Nephron (organoid): Measurements from ENCODE around the gene SIAH1.
"Not testable (repeated sequence)": the region's sequence is repeated elsewhere in the genome, so short reads cannot be mapped to it uniquely, and the experiment has no call there.

Experiments
- H3K27ac Mint-ChIP-seq, 3 experiments: 2 replicates each; pipeline ENCODE4 v1.8.0; 2020; ENCODE audit warnings: mixed read lengths in 3 of 3, mild to moderate bottlenecking in 2 of 3, moderate library complexity in 1 of 3
- H3K27me3 Mint-ChIP-seq: 2 replicates; pipeline ENCODE4 v1.8.0; 2021; ENCODE audit warnings: low read depth, mild to moderate bottlenecking, moderate library complexity, mixed read lengths
- H3K36me3 Mint-ChIP-seq: 2 replicates; pipeline ENCODE4 v1.8.0; 2020; ENCODE audit warnings: low read depth, mixed read lengths
- H3K4me1 Mint-ChIP-seq: 2 replicates; pipeline ENCODE4 v1.8.0; 2020; ENCODE audit warnings: mixed read lengths
- H3K4me3 Mint-ChIP-seq, 3 experiments: 2 replicates each; pipeline ENCODE4 v1.8.0; 2020; ENCODE audit warnings: mild to moderate bottlenecking in 3 of 3, mixed read lengths in 3 of 3, moderate library complexity in 2 of 3
- H3K9me3 Mint-ChIP-seq: 2 replicates; pipeline ENCODE4 v1.8.0; 2020; ENCODE audit warnings: mixed read lengths
- CTCF ChIP-seq, 3 experiments: fragments of 200-600 bp; sonication (generic); IDR thresholded peaks; one replicate each; pipeline ENCODE4 v1.5.0; 2021; ENCODE audit warnings: antibody characterized with exemption in 3 of 3; ENCODE audit not compliant: unreplicated experiment in 3 of 3

The SIAH1 gene

GRCh38 chr16:48378836-48379235 is 6.4 kb downstream of the SIAH1 start:
- Mint-ChIP-seq H3K4me3 (no peak overlapping the region), H3K9me3 (peaks cover 2% of the 10 kb centered on the region), H3K27ac (peak overlapping the region; percentile 8 to 13 (median 12)), H3K27me3 (no peaks in the 10 kb centered on the region), H3K36me3 (peaks cover 9% of the 10 kb centered on the region), H3K4me1 (peaks cover 56% of the 10 kb centered on the region)
- no peak for TF ChIP-seq CTCF (IDR thresholded peaks at IDR 0.05; ENCODE audit: unreplicated experiment in 3 of 3)

GRCh38 chr16:48378276-48378675 is 6.9 kb downstream of the SIAH1 start:
- Mint-ChIP-seq H3K27ac (peak overlapping the region; percentile 8 to 13 (median 12)), H3K4me3 (no peak overlapping the region), H3K27me3 (no peaks in the 10 kb centered on the region), H3K36me3 (peaks cover 9% of the 10 kb centered on the region), H3K4me1 (peaks cover 51% of the 10 kb centered on the region), H3K9me3 (peaks cover 2% of the 10 kb centered on the region)
- TF ChIP-seq CTCF (IDR thresholded peaks at IDR 0.05; ENCODE audit: unreplicated experiment in 3 of 3): no peak

DNA sequence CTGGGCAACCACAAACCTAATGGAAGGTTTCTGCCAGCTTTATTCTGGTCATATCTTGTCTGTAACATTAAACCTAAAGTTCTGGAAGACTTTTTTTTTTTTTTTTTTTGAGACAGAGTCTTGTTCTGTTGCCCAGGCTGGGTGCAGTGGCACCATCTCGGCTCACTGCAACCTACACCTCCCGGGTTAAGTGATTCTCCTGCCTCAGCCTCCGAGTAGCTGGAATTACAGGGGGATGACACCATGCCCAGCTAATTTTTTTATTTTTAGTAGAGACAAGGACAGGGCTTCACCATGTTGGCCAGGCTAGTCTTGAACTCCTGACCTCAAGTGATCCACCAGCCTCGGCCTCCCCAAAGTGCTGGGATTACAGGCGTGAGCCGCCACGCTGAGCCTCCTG is 7.9 kb downstream of the SIAH1 start:
- H3K36me3 Mint-ChIP-seq, H3K4me3 Mint-ChIP-seq, H3K27me3 Mint-ChIP-seq, H3K9me3 Mint-ChIP-seq: not testable (repeated sequence)
- H3K27ac Mint-ChIP-seq: peak overlapping the region in 1 of 3 experiments; percentile 37
- peaks cover 44% of the 10 kb centered on the region for H3K4me1 Mint-ChIP-seq

DNA sequence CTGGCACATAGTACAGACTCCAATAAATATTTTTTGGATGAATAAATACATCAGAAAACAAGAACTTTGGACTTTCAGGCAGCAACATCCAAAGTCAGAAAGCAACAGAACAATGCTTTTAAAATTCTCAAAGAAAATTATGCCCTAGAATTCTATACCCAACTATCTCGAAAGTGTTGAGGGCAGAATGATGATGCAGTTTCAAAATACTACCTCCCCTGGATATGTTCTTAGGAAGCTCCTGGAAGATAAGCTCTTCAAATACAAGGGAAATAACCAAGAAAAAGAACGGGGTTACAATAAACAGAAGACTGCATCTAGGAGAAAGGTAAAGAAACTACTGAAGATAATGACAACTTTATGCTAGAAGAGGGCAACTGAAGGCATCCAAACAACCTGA is 11.0 kb downstream of the SIAH1 start:
- H3K27me3 Mint-ChIP-seq: no peaks in the 10 kb centered on the region
- H3K9me3 Mint-ChIP-seq: no peaks in the 10 kb centered on the region
- no peak for TF ChIP-seq CTCF (IDR thresholded peaks at IDR 0.05; ENCODE audit: unreplicated experiment in 3 of 3)

GRCh38 chr16:48373258-48374029 is 11.8 kb downstream of the SIAH1 start:
- peaks cover 32% of the 10 kb centered on the region for H3K4me1 Mint-ChIP-seq
- no peak for TF ChIP-seq CTCF (IDR thresholded peaks at IDR 0.05; ENCODE audit: unreplicated experiment in 3 of 3)
- no peak overlapping the region for H3K4me3 Mint-ChIP-seq
- no peak overlapping the region for H3K27ac Mint-ChIP-seq
- no peaks in the 10 kb centered on the region for H3K36me3 Mint-ChIP-seq
- H3K9me3 Mint-ChIP-seq: no peaks in the 10 kb centered on the region
- H3K27me3 Mint-ChIP-seq: no peaks in the 10 kb centered on the region

More for the DNA sequence above, 11.0 kb downstream of the SIAH1 start:
- Mint-ChIP-seq H3K4me3 (no peak overlapping the region), H3K4me1 (peaks cover 37% of the 10 kb centered on the region), H3K36me3 (no peaks in the 10 kb centered on the region), H3K27ac (no peak overlapping the region)

DNA sequence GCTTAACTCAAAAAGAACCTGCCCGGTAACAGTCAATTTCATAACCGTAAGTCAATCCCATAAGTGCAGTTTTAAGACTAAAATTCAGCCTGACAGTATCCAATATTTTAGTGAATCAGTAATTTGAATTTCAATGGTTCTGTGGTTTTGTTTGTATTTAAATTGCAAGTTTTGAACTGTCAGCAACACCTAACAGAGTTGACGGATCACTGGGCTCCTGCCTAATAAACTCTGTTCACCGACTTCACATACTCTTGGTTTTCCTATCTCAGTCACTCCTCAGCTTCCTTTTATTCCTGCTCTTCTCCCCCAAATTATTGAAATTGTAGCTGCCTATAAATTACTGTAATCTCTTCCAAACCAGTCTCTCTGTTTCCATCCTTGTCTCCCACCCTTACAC is 12.5 kb downstream of the SIAH1 start:
- Mint-ChIP-seq H3K9me3 (no peaks in the 10 kb centered on the region), H3K4me1 (peaks cover 31% of the 10 kb centered on the region), H3K27me3 (no peaks in the 10 kb centered on the region), H3K4me3 (no peak overlapping the region), H3K27ac (no peak overlapping the region), H3K36me3 (no peaks in the 10 kb centered on the region)
- no peak for TF ChIP-seq CTCF (IDR thresholded peaks at IDR 0.05; ENCODE audit: unreplicated experiment in 3 of 3)
